T-helper 2 cell treated with Interferon-gamma antibody and Interleukin-4, amounts not matched to agents 5 μg/mL and 100 μg/mL, for 36 hours (primary cell): Measurements from ENCODE around the gene FAM161A.
A peak's percentile ranks its signal among the peaks of the same experiment; 100 is the strongest.
"Not testable (repeated sequence)": the region's sequence is repeated elsewhere in the genome, so short reads cannot be mapped to it uniquely, and the experiment has no call there.

Experiments
- DNase-seq: peaks from one replicate; pipeline ENCODE4 v3.0.0; 2021; ENCODE audit warnings: low spot score
- H3K27ac Mint-ChIP-seq: one replicate; pipeline ENCODE4 v1.8.0; 2021; ENCODE audit warnings: mild to moderate bottlenecking, mixed read lengths
- H3K27me3 Mint-ChIP-seq: one replicate; pipeline ENCODE4 v1.8.0; 2021; ENCODE audit warnings: low read depth, mixed read lengths
- H3K36me3 Mint-ChIP-seq: one replicate; pipeline ENCODE4 v1.8.0; 2021; ENCODE audit warnings: low read depth, mixed read lengths
- H3K4me1 Mint-ChIP-seq: one replicate; pipeline ENCODE4 v1.8.0; 2021; ENCODE audit warnings: low read depth, mixed read lengths
- H3K4me3 Mint-ChIP-seq: one replicate; pipeline ENCODE4 v1.8.0; 2022; ENCODE audit warnings: mild to moderate bottlenecking, moderate library complexity, mixed read lengths
- H3K9me3 Mint-ChIP-seq: one replicate; pipeline ENCODE4 v1.8.0; 2021; ENCODE audit warnings: mixed read lengths

Gene FAM161A

GRCh38 chr2:61857224-61857623 is 3.4 kb upstream of the FAM161A start:
- Mint-ChIP-seq H3K27me3 (no peaks in the 10 kb centered on the region), H3K9me3 (no peaks in the 10 kb centered on the region), H3K4me1 (peaks cover 15% of the 10 kb centered on the region), H3K4me3 (no peak overlapping the region), H3K27ac (no peak overlapping the region), H3K36me3 (peaks cover 2% of the 10 kb centered on the region)
- DNase-seq: no peak

DNA sequence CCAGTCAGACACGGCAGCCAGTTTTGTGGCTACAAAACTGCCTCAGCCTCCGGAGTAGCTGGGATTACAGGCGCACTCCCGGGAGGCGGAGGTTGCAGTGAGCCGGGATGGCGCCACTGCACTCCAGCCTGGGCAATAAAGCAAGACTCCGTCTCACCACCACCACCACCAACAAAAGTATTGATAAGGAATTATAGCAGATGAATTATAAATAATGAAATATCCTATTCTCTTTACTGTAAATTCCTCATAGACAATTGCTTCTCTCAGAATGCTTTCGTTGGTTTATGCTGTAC is 1.4 kb upstream of the FAM161A start:
- Mint-ChIP-seq H3K4me1 (peaks cover 17% of the 10 kb centered on the region), H3K27ac (no peak overlapping the region), H3K27me3 (no peaks in the 10 kb centered on the region), H3K4me3 (peak overlapping the region; percentile 94), H3K36me3 (no peaks in the 10 kb centered on the region), H3K9me3 (no peaks in the 10 kb centered on the region)
- DNase-seq: no peak

DNA sequence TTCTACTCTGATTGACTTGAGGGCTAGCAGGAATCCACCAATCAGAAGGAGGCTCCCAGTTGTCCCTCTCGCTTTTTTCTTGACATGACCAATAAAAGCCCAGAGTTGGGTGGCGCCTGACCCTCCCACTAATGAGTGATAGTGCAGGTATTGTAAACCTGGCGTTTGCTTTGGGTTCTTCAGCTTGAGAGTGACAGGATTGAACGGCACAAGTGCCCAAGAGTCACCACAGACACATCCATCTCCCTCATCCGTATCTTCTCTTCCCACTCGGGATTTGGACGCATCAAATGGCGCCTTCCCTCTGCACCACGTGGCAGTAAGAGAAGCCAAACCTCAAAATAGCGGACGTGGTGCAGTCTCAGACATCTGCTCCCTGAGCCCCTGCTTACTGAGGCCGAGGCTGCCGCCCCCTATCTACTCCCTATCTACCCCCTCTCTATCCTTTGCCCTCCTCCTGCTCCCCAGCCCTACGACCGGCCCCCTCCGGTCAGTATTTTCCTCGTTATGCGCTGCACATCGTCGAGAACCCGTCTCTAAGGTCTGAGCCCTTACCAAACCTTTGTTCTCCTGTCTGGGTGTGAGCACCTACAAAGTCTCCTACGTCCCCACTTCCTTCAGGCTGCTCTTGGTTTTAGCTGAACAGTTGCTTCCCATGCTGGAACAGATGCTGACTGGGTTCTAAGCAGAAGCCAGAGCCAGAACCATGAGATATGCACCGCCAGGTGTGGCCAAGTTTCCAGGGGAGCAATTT is 881 bp upstream of the FAM161A start:
- H3K9me3 Mint-ChIP-seq: no peaks in the 10 kb centered on the region

DNA sequence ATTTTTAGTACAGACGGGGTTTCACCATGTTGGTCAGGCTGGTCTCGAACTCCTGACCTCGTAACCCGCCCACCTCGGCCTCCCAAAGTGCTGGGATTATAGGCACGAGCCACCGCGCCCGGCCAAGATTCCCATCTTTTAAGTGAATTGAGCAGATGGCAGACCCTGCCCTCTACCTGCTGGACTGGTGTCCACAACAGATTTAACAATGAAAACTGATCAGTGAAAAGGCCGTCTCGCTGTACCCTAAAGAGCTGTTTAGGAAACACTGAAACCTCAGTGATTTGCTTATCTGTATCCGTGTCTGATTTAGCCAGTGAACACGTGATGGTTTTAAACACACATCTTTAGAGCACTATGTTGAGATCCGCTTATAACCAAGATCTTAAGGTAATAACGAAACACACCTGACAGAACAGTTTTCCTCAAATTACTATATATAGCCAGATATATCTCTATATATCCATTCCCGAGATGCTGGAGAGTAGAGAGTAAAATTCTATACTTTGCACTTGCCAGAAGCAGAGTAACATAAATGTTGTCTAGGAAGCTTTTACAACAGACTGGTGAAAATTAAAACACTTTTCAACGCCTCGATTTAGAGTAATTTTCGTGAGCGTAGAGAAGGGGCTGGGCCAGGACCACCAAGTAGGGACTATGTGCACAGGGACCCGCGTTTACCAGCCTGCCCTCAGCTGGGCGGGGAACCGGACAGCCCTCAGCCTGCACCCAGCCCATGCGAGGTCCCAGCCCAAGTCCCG is 594 bp downstream of the FAM161A start:
- DNase-seq: no peak
- Mint-ChIP-seq H3K4me1 (peaks cover 17% of the 10 kb centered on the region), H3K9me3 (no peaks in the 10 kb centered on the region), H3K27ac (peak overlapping the region; percentile 81), H3K27me3 (no peaks in the 10 kb centered on the region), H3K36me3 (no peaks in the 10 kb centered on the region), H3K4me3 (peak overlapping the region; percentile 94)

More for the DNA sequence above, 881 bp upstream of the FAM161A start:
- H3K27me3 Mint-ChIP-seq: no peaks in the 10 kb centered on the region
- H3K4me3 Mint-ChIP-seq: peak overlapping the region; percentile 94
- no peaks in the 10 kb centered on the region for H3K36me3 Mint-ChIP-seq
- peak; percentile 88 for DNase-seq
- H3K4me1 Mint-ChIP-seq: peaks cover 17% of the 10 kb centered on the region
- peak overlapping the region; percentile 94 for H3K27ac Mint-ChIP-seq

DNA sequence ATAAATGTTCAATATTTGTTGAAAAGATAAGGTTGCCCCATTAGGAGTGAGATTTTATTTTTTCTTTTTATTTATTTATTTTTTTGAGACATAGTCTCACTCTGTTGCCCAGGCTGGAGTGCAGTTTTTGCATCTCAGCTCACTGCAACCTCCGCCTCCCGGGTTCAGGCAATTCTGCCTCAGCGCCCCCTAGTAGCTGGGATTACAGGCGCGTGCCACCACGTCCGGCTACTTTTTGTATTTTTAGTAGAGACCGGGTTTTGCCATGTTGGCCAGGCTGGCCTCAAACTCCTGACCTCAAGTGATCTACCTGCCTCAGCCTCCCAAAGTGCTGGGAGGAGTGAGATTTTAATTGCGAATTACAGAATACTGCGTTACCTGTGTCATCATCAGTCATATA is 2.6 kb downstream of the FAM161A start:
- H3K4me3 Mint-ChIP-seq: not testable (repeated sequence)
- peaks cover 17% of the 10 kb centered on the region for H3K4me1 Mint-ChIP-seq

DNA sequence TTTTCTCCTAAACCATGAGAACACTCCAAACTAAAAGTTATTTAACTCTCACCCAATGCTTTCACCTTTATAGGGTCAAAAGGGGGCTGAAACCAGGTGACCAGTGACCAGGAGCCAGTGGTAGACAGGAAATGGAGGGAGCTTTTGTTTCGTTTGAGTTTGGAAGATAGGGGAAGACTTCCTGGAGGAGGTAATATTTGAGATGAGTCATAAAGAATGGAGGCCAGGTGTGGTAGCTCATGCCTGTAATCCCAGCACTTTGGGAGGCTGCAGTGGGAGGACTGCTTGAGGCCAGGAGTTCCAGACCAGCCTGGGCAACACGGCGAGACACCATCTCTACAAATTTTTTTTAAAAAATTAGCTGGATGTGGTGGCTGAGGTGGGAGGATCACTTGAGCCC is 8.5 kb downstream of the FAM161A start:
- Mint-ChIP-seq H3K9me3 (no peaks in the 10 kb centered on the region), H3K27ac (no peak overlapping the region), H3K36me3 (no peaks in the 10 kb centered on the region), H3K4me3 (no peak overlapping the region), H3K4me1 (no peaks in the 10 kb centered on the region), H3K27me3 (no peaks in the 10 kb centered on the region)
- no peak for DNase-seq

More for the DNA sequence above, 2.6 kb downstream of the FAM161A start:
- H3K9me3 Mint-ChIP-seq, DNase-seq, H3K36me3 Mint-ChIP-seq, H3K27ac Mint-ChIP-seq, H3K27me3 Mint-ChIP-seq: not testable (repeated sequence)

DNA sequence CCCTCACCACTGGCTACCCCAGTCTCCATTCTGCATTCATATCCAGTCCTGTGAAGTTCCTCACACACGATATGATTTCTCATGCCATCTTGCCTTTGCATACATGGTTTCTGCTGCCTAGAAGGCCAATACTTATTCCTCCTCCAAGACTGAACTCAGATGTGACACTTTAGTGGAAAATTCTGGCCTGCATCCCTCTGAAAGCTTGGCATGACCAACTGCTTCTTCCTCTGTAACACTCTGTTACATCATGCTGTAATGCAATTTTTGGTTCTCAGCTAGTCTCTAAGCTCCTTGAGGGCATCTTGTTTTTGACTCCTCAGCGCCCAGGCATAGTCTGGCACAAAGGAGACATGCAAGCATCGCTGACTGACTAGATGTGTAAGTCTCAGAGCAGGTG is 12.6 kb downstream of the FAM161A start:
- Mint-ChIP-seq H3K4me1 (no peaks in the 10 kb centered on the region), H3K27ac (no peak overlapping the region), H3K4me3 (no peak overlapping the region), H3K36me3 (no peaks in the 10 kb centered on the region), H3K9me3 (no peaks in the 10 kb centered on the region), H3K27me3 (no peaks in the 10 kb centered on the region)
- no peak for DNase-seq

- no peaks in the 10 kb centered on the region for H3K27me3 Mint-ChIP-seq
- H3K27ac Mint-ChIP-seq: no peak overlapping the region
- no peaks in the 10 kb centered on the region for H3K4me1 Mint-ChIP-seq
- H3K9me3 Mint-ChIP-seq: no peaks in the 10 kb centered on the region
- H3K4me3 Mint-ChIP-seq: no peak overlapping the region
- DNase-seq: no peak
- peaks cover 1% of the 10 kb centered on the region for H3K36me3 Mint-ChIP-seq
These were observed 19.0 kb downstream of the FAM161A start for GRCh38 chr2:61834893-61835292.

DNA sequence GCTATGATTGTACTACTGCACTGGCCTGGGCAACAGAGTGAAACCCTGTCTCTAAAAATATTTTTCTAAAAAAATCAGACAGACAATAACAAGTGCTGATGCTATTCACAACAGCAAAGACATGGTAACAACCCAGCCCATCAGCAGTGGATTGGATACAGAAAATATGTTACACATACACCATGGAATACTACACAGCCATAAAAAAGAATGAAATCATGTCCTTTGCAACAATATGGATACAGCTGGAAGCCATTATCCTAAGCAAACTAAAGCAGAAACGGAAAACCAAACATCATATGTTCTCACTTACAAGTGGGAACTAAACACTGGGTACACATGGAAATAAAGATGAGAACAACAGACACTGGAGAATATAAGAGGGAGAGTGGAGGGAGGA is 19.9 kb downstream of the FAM161A start:
- DNase-seq: no peak
- Mint-ChIP-seq H3K9me3 (no peaks in the 10 kb centered on the region), H3K4me1 (no peaks in the 10 kb centered on the region), H3K4me3 (no peak overlapping the region), H3K36me3 (peaks cover 1% of the 10 kb centered on the region), H3K27ac (no peak overlapping the region), H3K27me3 (no peaks in the 10 kb centered on the region)

GRCh38 chr2:61832183-61832841 is 21.5 kb downstream of the FAM161A start:
- H3K9me3 Mint-ChIP-seq: no peaks in the 10 kb centered on the region

DNA sequence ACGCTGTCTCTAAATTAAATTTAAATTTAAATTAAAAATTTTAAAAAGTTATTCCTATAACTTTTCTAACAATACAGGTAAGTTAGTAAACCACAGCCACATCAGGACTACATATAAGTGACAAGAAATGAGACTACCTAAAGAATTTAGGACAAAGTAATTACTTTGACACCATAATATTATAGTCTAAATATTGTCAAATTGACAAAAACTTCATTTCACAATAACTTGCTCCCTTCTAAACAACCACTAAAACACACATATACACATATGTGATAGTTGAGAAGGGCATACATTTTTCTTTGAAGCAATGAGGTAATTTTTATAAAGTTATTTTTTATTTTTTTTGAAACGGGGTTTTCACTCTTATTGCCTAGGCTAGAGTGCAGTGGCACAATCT is 31.6 kb downstream of the FAM161A start:
- no peaks in the 10 kb centered on the region for H3K36me3 Mint-ChIP-seq
- H3K27ac Mint-ChIP-seq: no peak overlapping the region
- no peak overlapping the region for H3K4me3 Mint-ChIP-seq
- no peaks in the 10 kb centered on the region for H3K9me3 Mint-ChIP-seq
- no peak for DNase-seq
- H3K27me3 Mint-ChIP-seq: peaks cover 2% of the 10 kb centered on the region
- H3K4me1 Mint-ChIP-seq: no peaks in the 10 kb centered on the region

More at GRCh38 chr2:61832183-61832841, 21.5 kb downstream of the FAM161A start:
- Mint-ChIP-seq H3K4me1 (no peaks in the 10 kb centered on the region), H3K4me3 (no peak overlapping the region), H3K27me3 (no peaks in the 10 kb centered on the region), H3K36me3 (peaks cover 1% of the 10 kb centered on the region), H3K27ac (no peak overlapping the region)
- DNase-seq: no peak

- Mint-ChIP-seq H3K4me3 (no peak overlapping the region), H3K27me3 (peaks cover 8% of the 10 kb centered on the region), H3K4me1 (no peaks in the 10 kb centered on the region), H3K36me3 (no peaks in the 10 kb centered on the region), H3K9me3 (no peaks in the 10 kb centered on the region), H3K27ac (no peak overlapping the region)
- no peak for DNase-seq
These were observed 37.1 kb downstream of the FAM161A start for GRCh38 chr2:61816480-61817355.

- H3K9me3 Mint-ChIP-seq: no peaks in the 10 kb centered on the region
These were observed 39.2 kb downstream of the FAM161A start for GRCh38 chr2:61814539-61815160.

More at GRCh38 chr2:61814539-61815160, 39.2 kb downstream of the FAM161A start:
- no peak overlapping the region for H3K4me3 Mint-ChIP-seq
- H3K4me1 Mint-ChIP-seq: no peaks in the 10 kb centered on the region
- DNase-seq: no peak
- H3K36me3 Mint-ChIP-seq: no peaks in the 10 kb centered on the region
- no peak overlapping the region for H3K27ac Mint-ChIP-seq
- H3K27me3 Mint-ChIP-seq: peaks cover 9% of the 10 kb centered on the region
